Endometrial microvascular endothelial cells (primary cell): Measurements from ENCODE around the gene SPOCK1. TPM values are rescaled to one million over a fixed set of nuclear protein-coding genes. Genes with fewer than 3 reads are reported as not detected.

Experiments
- in situ Hi-C: cut with HindIII; loops from 2 replicates; pipeline ENCODE4 v1.10.0; 2017; ENCODE audit warnings: low sequenced_read_pairs, low pct_unique_long_range_greater_than_20kb; ENCODE audit errors: inconsistent ontology term
- total RNA-seq: library from RNA; depleted of rRNA; stranded (reverse); fragments of >200 nt; gene quantifications from one replicate; pipeline ENCODE4 v1.2.3, GENCODE V29; 2015; ENCODE audit errors: inconsistent ontology term

SPOCK1 gene
- total RNA-seq, 1 donor from 2014 or later = 8.7 TPM

DNA sequence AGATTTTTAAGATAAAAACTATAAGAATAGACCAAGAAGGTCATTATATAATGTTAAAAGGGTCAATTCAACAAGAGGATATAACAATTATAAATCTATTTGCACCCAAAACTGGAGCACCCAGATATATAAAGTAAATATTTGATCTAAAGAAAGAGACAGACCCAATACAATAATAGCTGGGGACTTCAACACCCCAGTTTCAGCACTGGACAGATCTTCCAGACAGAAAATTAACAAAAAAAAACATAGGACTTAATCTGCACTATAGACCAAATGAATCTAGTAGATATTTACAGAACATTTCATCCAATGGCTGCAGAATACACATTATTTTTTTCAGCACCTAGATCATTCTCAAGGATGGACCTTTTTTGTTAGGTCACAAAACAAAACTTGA lies 331.9 kb downstream of the SPOCK1 start:
- in situ Hi-C loops = no loop called here

DNA sequence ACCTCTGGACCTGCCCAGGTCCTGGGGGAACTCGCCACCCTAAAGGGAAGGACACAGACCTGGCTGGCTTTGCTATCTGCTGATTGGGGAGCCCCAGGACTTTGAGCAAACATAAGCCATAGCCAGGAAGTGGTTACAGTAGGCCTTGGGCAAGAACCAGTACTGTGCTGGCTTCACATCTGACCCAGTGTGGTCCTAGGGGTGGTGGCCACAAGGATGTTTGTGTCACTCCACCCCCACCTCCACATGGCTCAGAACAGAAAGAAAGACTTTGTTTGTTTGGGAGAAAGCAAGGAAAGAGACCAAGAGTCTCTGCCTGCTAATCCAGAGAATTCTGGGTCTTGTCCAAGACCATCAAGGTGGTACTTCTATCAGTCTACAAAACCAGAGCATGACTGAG lies 334.2 kb downstream of the SPOCK1 start:
- in situ Hi-C loops = no loop called here

DNA sequence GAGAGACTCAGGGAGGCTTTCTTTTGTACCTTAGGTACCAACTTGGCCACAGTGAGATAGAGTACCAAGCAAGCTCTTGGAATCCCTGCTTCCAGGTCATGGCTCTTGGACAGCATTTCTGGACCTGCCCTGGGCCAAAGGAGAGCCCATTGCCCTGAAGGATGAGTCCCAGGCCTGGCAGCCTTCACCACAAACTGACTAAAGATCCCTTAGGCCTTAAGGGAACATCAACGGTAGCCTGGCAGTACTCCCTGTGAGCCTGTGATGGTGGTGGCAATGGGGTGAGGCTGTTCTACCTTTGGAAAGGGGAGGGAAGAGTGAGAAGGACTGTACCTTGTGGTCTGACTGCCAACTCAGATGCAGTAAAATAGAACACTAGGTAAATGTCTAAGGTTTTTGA lies 334.6 kb downstream of the SPOCK1 start:
- in situ Hi-C loops = no loop called here

DNA sequence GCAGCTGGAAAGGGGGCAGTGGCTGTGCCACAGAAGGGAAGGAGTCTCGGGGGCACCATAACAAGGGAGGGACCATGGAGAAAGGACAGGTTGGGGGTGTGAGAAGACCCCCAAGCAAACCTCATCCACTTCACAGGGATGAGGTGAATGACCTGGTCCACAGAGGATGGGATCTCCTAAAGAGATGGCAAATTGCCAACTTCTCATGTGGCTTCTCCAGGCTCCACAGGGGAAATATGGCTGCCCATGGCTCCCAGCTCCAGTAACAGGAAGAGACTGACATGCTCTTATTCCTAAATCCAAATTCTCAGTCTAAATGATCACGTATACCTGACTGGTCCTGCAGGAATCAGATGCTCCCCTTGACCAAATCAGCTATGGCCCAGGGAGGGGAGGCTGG lies 340.4 kb downstream of the SPOCK1 start:
- in situ Hi-C loops = no loop called here

DNA sequence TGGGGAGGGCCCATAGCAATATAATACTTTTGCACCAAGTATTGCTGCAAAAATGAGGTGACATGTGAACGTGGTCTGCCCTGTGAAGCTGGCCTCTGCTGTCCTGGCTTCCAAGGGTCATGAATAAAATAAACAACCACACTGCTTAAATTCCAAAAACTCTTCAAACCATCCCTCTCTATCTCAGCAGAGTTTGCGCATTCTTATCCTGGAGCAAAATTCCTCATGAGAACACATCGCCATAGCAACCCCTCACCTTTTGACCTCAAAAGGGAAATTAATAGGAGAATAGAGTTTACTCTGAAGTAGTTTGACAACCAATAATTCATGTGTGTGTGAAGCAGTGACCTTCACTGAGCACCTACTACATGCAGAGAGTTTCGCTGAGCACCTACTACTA lies 342.9 kb downstream of the SPOCK1 start:
- in situ Hi-C loops = no loop called here

DNA sequence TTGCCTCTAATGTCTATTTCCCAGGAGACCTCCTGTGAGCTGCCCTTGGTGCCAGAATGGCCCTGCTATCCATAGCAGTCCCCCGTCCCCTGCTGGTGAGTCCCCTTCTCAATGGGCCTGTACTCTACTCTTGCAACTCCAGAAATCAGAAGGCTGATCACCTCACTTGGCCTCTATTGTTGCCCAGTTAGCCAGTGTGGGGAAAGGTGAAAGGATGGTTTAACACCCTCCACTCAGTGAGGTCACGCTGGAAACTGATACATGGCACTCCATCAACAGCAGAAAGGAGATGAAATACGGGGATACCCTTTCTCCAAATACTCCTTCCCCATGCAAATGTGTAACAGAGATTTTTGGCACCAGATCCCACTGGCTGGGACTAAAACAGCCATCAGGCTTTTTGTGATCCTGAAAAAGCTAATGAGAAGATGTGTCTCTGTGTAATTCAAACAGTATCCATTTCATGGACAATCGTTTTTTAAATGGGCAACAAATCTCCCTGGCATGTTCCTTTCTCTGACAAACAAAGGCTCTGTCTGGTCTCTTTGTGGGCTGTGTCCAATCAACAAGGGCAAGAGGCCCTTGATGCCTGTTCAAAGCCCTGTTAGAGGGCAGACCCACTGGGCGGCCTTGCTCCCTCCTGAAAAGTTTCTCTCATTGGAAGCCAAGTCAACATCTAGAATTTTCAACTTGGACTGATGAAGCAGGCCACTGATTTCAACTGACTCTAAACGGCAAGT lies 343.7 kb downstream of the SPOCK1 start:
- in situ Hi-C loops = no loop called here

DNA sequence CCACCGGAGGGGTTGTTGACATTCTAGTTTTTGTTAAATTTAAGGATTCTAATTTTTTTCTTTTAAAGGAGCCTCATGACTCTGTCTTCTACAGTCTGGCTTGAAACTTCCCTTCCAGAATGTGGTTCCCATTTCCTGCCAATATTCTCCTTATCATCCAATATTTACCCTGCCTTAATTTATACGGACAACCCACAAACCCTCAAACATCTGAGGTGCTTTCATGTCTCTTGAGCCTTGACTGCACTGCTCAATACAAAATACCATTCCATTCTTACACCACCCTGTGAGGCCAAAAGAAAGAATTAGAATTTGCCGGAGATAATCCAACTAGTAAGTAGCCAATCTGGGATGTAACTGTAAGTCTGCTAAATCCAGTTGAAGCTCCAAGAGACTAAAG lies 346.5 kb downstream of the SPOCK1 start:
- in situ Hi-C loops = no loop called here

DNA sequence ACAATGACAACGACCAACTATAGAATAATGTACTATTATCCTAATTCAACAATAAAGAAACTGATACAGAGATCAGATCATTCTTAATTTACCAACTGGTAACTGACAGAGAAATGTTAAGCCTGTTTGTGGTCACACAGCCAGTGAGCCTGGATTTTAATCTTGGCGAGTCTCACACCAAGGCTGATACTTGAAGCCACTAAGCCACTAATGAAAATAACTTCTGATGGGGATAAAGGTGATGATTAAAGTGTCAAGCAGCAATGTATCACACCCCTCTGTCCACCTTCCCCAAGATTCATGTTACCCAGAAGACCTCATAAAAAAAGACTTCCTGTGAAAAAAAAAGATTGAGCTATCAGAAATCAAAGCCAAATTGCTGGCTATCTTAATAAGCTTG lies 350.5 kb downstream of the SPOCK1 start:
- in situ Hi-C loops = no loop called here

DNA sequence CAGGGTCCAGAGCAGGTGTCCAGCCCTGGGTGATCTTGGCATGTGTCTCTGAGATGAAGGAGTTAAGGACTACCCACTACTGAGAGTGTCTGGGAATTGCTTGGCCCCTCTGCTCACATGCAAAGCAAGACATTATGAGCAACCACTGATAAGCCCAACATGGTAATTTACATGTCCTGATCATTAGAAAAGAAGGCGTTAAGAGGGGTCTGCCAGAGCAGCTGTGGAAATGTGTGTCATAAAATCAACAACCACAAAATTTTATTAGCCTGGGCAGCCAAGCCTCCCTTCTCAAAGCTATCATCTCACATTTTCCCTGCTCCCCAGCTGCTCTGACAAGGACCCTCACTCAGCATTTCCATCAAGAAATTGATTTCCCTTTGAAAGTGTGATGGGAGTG lies 351.0 kb downstream of the SPOCK1 start:
- in situ Hi-C loops = no loop called here

DNA sequence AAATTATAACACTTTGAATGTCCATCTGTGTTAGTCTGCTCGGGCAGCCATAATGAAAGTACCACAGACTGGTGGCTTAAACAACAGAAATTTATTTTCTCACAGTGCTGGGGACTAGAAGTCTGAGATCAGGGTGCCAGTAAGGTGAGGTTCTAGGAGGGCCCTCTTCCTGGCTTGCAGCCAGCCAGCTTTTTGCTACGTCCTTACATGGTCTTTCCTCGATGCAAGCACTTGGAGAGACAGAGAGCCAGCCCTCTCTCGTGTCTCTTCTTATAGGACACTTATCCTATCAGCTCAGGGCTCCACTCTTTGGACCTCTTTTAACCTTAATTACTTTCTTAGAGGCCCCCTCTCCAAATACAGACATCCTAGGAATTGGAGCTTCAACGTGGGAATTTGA lies 351.8 kb downstream of the SPOCK1 start:
- in situ Hi-C loops = no loop called here

DNA sequence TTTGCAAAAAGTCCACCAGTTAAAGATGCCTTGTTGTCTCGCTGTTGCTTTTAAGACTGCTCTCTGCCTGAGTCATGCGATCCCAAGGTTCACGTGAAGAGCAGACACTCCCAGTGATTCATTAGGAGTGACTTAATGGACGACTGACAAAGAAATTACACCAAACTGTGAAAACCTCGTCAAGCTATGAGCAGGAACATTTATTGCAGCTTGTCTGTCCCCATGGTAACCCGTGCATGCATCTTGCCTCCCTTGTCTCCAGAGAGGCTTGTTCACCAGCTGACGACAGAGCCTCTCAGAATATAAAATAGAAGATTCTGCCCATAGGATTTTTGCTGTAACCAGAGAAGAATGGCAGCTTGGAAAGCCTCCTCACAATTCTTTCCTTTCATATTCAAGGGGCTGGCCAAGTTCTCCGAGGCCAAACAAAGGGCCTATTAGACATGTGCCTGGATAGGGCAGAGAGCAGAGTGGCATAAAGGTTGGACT lies 352.7 kb downstream of the SPOCK1 start:
- in situ Hi-C loops = no loop called here

DNA sequence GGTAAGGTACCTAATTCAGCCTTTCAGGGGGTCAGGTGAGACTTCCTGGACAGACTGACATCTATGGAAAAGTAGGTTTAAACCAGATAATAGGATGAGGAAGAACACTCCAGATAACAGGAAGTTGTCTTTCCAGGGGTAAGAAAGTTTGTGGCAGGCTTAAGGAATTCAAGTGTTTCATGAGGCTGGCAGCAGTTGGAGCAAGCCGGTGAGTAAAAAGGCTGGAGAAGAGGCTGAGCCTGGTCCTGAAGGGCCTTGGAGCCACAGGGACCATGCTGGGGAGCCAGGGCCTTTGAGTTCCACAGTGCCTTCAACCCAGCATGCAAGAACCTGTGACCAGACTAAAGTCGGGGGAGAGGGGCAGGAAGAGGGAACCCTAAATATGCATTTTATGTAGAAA lies 353.4 kb downstream of the SPOCK1 start:
- in situ Hi-C loops = no loop called here

DNA sequence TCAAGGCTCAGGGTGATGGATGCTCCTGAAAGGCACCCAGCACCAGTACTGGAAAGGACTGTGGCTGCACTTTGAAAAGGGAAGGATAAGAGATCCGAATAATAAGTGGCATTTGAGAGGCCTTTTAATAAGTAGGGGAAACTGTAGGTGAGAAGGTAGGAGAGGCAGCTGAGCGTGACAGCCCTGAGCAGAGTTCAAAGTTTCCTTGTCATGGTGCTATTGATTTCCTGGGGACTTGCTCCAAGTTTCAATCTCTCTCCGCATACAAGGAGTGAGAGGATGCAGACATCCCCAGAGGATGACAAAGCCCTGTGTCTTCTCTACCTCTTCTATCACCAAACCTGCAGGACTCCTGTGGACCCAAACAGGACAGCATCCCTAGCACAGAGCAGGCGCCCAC lies 354.5 kb downstream of the SPOCK1 start:
- in situ Hi-C loops = no loop called here

DNA sequence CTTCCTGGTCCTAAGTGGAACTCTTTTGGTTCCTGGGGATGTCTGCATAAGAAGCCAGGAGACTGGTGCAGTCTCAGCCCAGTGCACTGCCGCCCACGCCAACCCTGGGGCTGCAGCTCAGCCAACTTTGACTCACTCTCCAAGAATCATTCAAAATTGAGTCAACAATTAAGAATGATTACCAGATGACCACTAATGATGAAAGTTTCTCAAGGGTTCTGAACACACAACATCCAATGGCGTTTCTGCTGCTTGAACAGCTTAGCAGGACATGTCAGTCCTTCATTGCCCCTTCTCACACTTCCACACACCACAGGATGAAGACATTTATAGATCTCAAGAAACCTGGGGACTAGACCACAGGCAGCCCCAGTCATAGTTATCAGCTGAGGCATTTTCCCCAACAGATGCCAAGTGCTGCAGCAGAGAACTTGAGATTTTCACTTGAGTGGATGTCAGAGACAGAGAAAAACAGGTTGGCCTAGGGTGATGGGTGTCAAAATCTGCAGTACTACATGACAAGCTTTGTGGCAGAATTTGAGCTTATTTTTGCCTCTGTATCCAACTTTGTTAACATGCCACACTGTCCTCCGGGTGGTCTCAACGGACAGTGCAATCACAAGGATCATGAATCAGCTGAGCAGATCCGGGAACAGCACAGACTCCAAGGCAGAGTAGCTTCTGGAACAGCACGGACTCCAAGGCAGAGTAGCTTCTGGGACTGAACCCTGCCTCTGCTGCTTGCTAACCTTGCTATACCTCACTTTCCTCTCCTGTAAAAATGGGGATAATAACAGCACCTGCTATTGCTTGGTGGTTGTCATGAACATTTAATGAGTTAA lies 356.1 kb downstream of the SPOCK1 start:
- in situ Hi-C loops = no loop called here

DNA sequence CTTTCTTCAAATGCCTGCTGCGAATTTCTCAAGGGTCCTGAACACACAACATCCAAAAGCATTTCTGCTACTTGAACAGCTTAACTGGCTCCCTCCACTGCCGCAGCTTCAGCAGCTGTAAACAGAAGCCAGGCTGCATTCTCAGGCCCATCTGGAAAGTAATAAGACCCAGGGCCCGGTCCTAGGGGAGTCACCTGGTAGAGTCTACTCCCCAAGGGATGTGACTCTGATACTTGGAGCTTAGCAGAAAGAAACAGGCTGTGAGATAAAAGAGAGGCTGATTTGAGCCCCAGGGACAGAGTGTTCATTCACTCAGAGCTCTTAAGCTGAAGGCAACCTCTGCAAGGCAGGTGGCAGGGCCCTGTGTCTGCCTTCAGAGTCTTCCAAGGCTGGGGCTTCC lies 356.8 kb downstream of the SPOCK1 start:
- in situ Hi-C loops = no loop called here

DNA sequence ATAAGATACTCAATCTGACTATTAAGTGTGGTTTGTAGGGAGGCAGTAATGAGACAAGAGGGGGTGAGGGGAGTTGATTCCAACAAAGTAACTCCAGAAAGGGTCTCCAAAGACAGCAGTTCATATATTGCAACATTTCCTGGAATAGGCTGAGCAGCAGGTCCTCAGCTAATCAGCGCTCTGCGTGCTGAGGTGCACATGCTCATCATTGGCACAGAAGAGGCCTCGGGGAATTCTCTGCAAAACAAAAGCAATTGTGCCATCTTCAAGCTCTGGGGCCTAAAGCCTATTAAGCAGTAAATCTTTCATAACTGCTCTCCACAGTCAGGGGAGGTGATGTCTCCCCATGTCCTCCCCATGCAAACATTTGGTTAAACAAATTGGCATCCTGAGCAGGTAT lies 357.3 kb downstream of the SPOCK1 start:
- in situ Hi-C loops = no loop called here

DNA sequence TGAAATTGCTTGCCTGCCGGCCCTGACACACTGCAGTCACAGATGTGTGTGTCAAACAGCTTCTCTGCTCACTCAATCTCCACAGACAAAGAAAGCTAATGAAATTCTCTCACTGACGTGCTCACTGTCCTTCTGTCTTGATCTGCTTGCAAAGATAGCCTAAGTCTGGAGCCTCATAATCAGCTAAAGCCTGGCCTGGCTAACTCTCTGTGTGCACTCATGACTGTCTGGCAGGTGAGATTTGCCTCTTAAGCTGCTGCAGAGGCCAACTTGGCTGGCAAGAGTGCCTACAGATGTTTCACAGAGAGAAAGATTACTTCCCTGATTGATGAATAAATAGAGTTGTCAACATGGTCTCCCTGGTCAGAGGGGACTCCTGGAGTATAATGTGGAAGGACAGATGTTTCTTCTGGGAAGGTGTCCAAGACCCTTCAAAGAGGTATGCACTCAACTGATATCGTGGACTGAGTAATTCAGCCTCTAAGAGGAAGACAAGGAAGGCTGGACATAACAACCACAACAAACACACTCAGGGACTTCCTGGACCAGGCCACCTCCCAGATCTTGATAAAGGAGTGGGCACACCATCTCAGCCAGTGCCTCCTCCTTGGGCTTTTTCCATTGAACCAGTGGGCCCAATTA lies 362.0 kb downstream of the SPOCK1 start:
- in situ Hi-C loops = no loop called here

DNA sequence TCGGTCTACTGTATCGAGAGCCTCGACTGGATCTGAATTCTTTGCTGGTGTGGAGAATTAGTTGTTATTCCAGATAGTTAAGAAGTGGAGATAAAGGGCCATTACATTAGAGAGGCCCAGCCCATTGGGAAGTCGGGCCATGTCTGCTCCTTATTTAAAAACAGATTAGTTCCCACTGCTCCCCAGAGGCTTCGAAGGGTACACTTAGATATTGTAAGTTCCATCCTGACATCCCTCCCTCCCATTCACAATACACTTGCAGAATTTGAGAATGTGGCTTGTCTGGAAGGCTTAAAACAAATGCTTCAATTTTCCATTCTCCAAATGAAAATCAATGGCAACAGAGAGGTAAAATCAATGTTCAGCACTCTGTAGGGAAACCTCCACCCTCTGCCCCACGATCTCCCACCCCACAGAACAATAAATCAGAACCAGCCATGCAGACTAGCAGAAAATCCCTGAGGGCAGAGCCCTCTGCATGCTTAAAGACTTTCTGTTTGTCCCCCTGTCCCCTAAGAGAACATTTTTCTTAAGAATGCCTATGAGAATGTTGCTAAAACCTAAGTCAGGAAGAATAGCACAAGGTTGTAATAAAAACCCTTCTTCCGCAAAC lies 364.1 kb downstream of the SPOCK1 start:
- in situ Hi-C loops = no loop called here

DNA sequence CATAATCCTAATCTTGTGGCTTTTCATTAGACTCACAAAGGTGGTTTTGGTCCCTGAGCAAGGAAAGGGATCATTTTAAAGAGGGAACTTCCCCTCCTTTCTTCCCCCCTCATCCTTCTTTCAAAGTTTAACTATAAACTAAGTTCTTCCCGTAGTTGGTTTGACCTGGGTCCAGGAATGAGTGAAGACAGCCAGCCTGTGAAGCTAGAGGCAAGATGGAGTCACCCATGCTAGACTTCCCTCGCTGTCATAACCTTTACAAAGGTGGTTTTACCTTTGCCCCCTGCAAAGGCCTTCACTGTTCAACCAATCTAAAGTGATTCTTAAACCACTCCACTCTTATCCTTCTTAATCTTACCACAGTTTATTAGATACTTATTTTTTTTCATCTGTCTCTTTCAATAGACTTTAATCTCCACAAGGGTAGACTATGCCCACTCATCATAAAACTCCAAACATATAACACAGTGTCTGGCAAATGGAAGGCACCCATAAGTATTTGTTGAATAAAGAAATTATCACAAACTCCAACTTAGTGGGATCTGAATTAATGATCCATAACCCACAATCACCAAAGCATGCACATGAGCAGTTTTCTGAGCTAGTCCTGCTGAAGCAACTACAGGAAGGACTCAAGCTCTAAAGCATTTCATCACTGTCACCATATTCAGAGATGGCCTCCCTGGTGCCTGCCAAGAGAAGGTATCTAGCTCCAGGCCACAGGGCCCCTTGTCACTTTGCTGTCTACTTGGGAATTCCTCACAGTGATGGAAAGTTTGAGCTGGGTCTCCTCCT lies 369.0 kb downstream of the SPOCK1 start:
- in situ Hi-C loops = no loop called here
